ENCODE results near the gene SSTR3.

The SSTR3 gene

GRCh38 chr22:37167981-37168647 is 44.2 kb downstream of the SSTR3 start:
- Histone ChIP-seq H3K4me2 (ENCODE audit: low read length) (peak overlapping the region; percentile 8; the same call in 1 of the 2 replicates), H3K27ac (ENCODE audit: low read length) (no peak overlapping the region), H3K27me3 (ENCODE audit: low read depth, low read length) (no peaks in the 10 kb centered on the region; the same call in 1 of the 2 replicates), H4K20me1 (ENCODE audit: insufficient read depth, low read length) (no peaks in the 10 kb centered on the region), H3K9ac (ENCODE audit: low read length) (no peak overlapping the region), H3K9me3 (ENCODE audit: insufficient read depth, low read length) (no peaks in the 10 kb centered on the region), H3K4me3 (ENCODE audit: low read length) (no peak overlapping the region), H2AFZ (ENCODE audit: low read depth, low read length) (no peak overlapping the region), H3K36me3 (replicated peaks; ENCODE audit: low read depth, low read length) (no peaks in the 10 kb centered on the region), H3K79me2 (ENCODE audit: low read length) (no peaks in the 10 kb centered on the region), H3K4me1 (ENCODE audit: low read length) (peaks cover 48% of the 10 kb centered on the region)
- TF ChIP-seq EZH2phosphoT487 (IDR thresholded peaks at IDR 0.05; ENCODE audit: low read depth), result no peak
- TF ChIP-seq, protein P1, sequence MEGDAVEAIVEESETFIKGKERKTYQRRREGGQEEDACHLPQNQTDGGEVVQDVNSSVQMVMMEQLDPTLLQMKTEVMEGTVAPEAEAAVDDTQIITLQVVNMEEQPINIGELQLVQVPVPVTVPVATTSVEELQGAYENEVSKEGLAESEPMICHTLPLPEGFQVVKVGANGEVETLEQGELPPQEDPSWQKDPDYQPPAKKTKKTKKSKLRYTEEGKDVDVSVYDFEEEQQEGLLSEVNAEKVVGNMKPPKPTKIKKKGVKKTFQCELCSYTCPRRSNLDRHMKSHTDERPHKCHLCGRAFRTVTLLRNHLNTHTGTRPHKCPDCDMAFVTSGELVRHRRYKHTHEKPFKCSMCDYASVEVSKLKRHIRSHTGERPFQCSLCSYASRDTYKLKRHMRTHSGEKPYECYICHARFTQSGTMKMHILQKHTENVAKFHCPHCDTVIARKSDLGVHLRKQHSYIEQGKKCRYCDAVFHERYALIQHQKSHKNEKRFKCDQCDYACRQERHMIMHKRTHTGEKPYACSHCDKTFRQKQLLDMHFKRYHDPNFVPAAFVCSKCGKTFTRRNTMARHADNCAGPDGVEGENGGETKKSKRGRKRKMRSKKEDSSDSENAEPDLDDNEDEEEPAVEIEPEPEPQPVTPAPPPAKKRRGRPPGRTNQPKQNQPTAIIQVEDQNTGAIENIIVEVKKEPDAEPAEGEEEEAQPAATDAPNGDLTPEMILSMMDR (IDR thresholded peaks at IDR 0.05; ENCODE audit: low read depth, low read length), result no peak

GRCh38 chr22:37167176-37167980 is 44.9 kb downstream of the SSTR3 start:
- H3K79me2 ChIP-seq (ENCODE audit: low read length), result no peaks in the 10 kb centered on the region
- H3K4me2 ChIP-seq (ENCODE audit: low read length), result peak overlapping the region; percentile 84
- peaks cover 55% of the 10 kb centered on the region for H3K4me1 ChIP-seq (ENCODE audit: low read length)
- no peaks in the 10 kb centered on the region; the same call in 1 of the 2 replicates for H3K27me3 ChIP-seq (ENCODE audit: low read depth, low read length)
- H3K9ac ChIP-seq (ENCODE audit: low read length), result peak overlapping the region; percentile 41; the same call in 1 of the 2 replicates
- H3K4me3 ChIP-seq (ENCODE audit: low read length), result peak overlapping the region; percentile 66; the same call in 1 of the 2 replicates
- TF ChIP-seq, protein P1 (IDR thresholded peaks at IDR 0.05; ENCODE audit: low read depth, low read length), result no peak
- TF ChIP-seq EZH2phosphoT487 (IDR thresholded peaks at IDR 0.05; ENCODE audit: low read depth), result no peak
- no peaks in the 10 kb centered on the region for H3K36me3 ChIP-seq (replicated peaks; ENCODE audit: low read depth, low read length)
- peak overlapping the region; percentile 62; the same call in 1 of the 2 replicates for H2AFZ ChIP-seq (ENCODE audit: low read depth, low read length)
- H3K9me3 ChIP-seq (ENCODE audit: insufficient read depth, low read length), result no peaks in the 10 kb centered on the region
- H4K20me1 ChIP-seq (ENCODE audit: insufficient read depth, low read length), result no peaks in the 10 kb centered on the region
- no peak overlapping the region for H3K27ac ChIP-seq (ENCODE audit: low read length)

DNA sequence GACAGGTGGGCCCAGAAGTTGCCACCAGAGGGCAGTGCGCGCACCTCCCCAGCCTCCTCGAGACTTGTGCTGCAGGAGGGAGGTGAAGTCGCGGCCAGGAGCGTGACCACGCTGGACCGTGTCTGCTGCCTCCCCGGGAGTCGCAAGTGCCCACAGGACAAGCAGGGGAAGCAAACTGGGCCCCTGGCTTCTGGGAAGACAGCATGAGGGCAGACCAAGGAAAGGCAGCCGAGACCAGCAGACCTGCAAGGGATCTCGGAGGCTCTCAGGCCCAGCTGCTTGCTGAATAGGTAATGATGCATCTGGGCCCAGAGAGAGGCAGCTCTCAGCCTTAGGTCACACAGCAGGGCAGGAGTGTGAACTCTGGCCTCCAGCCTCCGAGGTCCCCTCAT is 45.6 kb downstream of the SSTR3 start:
- Histone ChIP-seq H3K4me2 (ENCODE audit: low read length) (peak overlapping the region; percentile 84), H3K27ac (ENCODE audit: low read length) (no peak overlapping the region), H3K27me3 (ENCODE audit: low read depth, low read length) (no peaks in the 10 kb centered on the region; the same call in 1 of the 2 replicates), H4K20me1 (ENCODE audit: insufficient read depth, low read length) (no peaks in the 10 kb centered on the region), H3K36me3 (replicated peaks; ENCODE audit: low read depth, low read length) (no peaks in the 10 kb centered on the region), H3K9ac (ENCODE audit: low read length) (peak overlapping the region; percentile 41; the same call in 1 of the 2 replicates), H3K4me3 (ENCODE audit: low read length) (peak overlapping the region; percentile 66), H3K79me2 (ENCODE audit: low read length) (no peaks in the 10 kb centered on the region), H2AFZ (ENCODE audit: low read depth, low read length) (peak overlapping the region; percentile 62), H3K4me1 (ENCODE audit: low read length) (peaks cover 62% of the 10 kb centered on the region), H3K9me3 (ENCODE audit: insufficient read depth, low read length) (no peaks in the 10 kb centered on the region)
- TF ChIP-seq EZH2phosphoT487 (IDR thresholded peaks at IDR 0.05; ENCODE audit: low read depth), result no peak
- TF ChIP-seq, protein P1 (IDR thresholded peaks at IDR 0.05; ENCODE audit: low read depth, low read length), result peak; percentile 98

Data from OCI-LY3 (cell line).